Ramos (cell line): ENCODE results near the gene MKX.

Experiments
- in situ Hi-C: fragments of 300-500 bp; cut with MboI; formaldehyde crosslinking; loops from one replicate; pipeline ENCODE4 v1.14.3; 2022; ENCODE audit warnings: low sequenced_read_pairs; ENCODE audit not compliant: unreplicated experiment

The MKX gene

DNA sequence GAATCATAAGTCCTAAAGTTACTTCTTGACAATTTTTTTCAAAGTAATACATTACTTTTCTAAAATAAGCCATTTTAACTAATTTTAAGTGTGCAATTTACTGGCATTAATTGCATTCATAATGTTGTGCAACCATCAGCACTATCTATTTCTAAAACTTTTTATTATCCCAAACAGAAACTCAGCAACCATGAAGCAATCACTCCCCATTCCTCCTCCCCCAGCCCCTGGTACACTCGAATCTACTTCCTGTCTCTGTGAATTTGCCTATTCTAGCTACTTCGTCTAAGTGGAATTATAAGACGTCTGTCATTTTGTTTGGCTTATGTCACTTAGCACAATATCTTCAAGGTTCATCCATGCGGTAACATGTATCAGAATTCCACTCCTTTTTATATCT lies 84.9 kb downstream of the MKX start:
- in situ Hi-C loops = no loop called here

DNA sequence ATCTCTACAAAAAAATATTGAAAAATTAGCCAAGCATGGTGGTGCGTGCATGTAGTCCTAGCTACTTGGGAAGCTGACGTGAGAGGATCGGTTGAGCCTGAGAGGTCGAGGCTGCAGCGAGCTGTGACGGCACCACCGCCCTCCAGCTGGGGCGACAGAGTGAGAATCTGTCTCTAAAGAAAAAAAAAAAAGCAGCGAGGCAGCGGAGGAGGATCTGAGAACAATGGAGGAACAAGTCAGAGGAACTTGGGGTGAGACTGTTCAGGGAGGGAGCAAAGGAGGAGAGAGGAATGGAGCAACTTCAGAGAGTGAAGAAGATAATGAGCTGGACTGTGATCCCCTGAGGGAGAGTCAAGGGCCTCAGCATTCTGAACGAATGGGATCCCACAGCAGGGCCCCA lies 85.4 kb downstream of the MKX start:
- in situ Hi-C loops = no loop called here

DNA sequence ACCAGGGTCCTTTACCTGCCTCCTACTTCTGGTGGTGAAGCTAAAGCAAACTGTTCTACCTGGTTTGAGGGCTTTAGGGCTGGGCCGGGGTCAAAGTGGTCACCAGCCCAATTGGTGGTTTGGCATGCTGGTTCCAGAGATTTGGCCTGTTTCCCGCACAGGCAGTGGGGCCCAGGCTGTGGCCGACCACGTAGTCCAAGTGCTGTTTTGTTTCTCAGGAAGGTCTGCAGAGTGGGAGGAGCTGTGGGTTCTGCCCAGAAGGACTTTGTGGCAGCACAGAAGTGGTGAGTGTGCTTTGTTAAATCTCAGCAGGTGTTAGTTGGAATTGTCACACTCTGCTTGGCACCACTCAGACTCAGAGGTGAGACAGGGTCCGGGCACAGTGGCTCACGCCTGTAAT lies 85.8 kb downstream of the MKX start:
- in situ Hi-C loops = loop anchor here (10.0 kb wide), 2 partner anchors 215 to 285 kb away; no protein-coding TSS in a partner anchor

DNA sequence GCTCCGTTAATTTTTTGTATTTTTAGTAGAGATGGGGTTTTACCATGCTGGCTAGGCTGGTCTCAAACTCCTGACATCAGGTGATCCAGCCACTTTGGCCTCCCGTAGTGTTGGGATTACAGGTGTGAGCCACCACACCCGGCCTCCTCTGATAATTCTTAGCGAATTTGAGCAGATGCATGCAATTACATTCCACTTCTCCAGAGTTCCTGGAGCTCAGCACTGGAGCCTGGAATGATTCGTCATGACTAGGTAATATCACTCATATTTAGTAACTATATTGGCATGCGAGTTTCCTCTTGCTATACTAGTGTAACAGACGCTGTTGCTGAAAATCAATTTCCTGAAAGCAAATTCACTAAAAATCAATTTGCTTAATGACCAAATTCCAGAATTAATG lies 86.8 kb downstream of the MKX start:
- in situ Hi-C loops = loop anchor here (10.0 kb wide), 2 partner anchors 214 to 284 kb away; no protein-coding TSS in a partner anchor

DNA sequence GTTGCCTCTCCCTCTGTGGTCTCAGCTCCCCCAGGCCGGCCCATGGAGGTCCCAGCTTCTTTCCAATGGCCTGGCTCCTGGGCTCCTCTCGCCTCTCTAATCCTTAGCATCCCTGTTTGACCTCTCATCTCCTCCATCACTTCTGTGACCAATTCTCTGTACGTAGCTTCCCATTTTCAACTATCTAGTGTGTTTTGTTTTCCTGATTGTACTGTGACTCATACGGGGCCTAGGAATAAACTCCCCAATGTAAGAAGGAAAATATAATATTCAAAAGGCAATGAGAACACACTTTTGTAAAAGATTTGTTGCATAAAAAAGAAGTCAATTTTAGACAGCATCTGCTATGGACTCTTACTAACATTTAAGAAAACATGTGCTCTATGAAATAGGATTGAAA lies 90.3 kb downstream of the MKX start:
- in situ Hi-C loops = loop anchor here (10.0 kb wide), 2 partner anchors 210 to 280 kb away; no protein-coding TSS in a partner anchor

DNA sequence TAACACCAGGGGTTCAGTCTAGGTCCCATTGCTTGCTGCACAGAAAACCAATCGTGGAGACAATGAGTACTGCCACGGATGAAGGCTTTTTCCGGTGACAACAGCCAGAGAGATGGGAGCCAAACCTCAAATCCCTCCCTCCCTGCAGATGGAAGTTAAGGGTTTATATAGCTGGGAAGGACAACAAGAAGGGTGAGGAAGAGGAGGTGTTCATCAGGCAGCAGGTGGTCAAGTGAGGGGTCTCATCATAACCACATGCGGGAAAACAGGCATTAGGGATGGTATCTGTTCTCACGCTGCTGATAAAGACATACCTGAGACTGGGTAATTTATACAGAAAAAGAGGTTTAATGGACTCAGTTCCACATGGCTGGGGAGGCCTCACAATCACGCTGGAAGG lies 91.3 kb downstream of the MKX start:
- in situ Hi-C loops = loop anchor here (10.0 kb wide), 2 partner anchors 209 to 279 kb away; no protein-coding TSS in a partner anchor

DNA sequence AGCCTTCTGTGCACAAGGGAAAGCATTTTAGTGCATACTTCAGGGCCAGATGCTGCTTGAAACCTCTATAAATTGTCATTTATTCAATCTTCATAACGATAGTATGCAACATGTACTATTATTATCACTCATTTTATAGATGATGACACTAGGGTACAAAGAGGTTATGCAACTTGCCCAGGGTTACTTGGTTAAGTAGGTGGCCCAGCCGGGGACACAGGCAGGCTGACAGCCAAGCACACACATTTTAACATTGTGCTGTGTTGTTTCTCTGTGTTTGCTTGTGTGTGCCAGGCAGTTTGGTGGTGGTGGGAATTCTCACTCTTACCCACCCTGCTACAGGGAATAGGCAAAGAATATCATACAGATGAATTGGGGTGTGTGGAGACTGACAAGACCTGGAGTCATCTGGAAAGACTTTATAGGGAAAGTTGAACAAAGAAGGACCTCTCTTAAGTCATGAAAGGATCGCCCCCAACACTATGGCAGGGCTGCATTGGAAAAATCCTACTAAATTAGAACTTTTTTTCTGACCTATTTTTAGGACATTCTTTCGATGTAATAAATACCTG lies 98.9 kb downstream of the MKX start:
- in situ Hi-C loops = no loop called here

DNA sequence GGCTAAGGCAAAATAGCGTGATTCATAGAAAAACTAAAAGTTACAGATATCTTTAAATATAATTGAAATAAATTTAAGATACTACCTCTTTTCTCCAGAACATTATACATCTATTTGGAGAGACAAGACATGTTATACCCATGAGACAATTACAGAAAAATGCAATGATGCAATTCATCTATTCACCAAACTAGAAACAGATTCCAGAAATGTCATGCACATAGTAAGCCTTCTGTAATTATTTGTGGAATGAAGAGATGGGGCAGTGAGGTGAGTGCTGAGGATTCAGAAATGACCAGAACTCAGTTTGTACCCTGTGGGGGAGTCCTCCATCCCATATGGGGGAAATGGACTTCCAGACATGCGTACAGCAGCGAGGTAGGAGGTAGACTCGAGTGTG lies 99.4 kb downstream of the MKX start:
- in situ Hi-C loops = no loop called here

DNA sequence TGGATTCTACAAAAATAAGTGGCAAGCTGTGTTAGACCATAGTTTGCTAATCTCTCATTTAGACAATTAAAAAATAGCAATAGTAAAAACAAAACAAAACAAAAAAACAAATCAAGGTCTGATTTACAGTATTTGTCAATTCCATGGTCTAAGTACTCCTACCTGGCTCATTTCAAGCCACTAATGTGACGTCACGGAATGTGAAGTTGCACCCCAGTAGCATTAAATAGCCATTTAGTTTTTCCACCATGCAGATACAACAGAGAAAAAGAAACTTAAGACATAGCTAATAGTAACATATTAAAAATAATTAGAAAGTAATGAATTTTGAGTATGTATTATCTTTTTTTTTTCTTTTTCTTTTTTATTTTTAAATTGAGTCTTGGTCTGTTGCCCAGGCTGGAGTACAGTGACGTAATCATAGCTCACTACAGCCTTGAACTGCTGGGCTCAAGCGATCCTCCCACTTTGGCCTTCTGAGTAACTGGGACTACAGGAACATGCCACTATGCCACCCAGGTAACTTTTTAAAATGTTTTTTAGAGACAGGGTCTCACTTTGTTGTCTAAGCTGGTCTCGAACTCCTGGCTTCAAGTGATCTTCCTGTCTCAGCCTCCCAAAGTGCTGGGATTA lies 101.2 kb downstream of the MKX start:
- in situ Hi-C loops = no loop called here

DNA sequence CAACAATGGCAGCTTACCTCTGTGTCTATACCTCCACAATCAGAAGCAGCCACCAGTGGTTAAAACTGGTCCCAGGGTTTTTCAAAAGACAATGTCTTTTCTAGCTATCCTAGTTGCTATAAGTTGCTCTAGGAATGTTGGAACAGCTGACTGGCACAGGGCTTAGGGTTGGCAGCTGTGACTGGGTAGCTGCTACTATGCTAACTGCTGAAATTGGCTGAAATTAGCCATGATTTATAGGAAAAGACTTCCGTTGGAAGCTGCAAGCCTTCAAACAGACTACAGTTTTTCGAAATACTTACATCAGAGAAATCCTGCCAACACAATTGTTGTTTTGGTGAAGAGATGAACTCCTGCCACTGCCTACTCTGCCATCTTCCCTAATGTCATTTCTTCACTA lies 102.3 kb downstream of the MKX start:
- in situ Hi-C loops = no loop called here

DNA sequence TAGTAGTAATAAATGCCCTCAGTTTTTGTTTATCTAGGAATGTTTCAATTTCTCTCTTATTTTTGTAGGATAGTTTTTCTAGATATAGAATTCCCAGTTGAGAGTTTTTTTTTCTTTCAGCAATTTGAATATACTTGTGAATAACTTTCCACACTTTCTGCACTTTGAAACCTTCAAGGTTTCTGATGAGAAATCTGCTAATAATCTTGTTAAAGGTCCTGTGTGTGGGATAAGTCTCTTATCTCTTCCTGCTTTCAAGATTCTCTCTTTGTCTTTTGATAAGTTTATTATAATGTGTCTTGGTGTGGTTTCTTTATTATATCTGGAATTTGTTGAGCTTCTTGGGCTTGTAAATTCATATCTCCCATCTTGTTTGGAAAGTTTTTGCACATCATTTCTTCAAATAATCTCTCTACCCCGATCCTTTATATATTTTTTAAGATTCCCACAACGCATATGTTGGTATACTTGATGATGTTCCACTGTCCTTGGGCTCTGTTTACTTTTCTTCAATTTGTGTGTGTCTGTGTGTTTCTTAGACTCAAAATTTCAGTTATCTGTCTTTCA lies 103.5 kb downstream of the MKX start:
- in situ Hi-C loops = no loop called here

DNA sequence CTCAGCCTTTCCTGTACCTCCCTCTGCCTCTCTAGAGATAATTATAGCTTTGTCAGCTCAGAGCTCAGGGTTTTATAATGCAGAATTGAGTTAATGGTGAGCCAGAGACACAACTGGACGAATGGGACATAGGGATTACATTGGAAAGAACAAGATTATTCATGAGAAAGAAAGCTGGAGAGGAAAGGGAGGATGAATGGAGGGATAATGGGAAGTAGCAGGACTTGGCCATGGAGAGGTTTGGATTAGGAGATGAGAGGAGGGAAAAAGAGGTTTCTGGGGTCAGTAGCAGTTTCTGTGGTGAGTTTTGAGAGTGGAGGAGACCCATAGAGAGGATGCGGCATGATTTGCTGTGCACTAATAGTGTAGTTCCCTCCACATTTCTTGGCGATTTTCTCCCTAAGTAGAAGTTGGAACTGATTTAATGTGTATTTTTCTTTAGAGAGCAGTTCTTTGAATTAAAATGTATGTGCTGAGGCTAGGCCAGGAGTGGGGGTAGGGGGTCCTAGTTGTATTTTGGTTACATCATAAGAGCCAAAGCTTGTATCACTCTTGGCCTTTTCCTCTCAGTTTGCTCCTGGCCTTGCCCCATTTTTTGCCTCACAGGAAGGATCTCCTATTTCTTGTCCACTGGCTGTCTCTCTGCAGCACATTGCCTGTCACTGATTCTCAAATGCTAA lies 107.4 kb downstream of the MKX start:
- in situ Hi-C loops = no loop called here

DNA sequence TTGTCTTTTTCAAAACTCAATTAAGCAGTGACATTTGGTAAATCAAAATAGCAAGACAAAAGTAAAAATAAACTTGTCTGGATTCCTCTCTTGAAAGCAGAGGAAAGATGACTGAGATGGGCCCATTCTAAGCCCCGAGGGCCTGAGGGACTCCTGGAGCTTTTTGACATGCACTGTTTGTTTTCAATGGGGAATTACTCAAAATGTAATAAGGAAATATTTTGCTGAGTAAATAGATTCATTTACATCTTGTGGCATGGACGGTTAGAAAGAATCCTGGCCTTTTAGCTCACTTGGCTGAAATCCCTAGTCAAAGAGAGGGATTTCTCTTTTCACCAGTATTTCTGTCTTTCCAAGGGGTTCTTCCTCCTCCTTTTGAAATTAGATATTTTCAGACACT lies 108.0 kb downstream of the MKX start:
- in situ Hi-C loops = no loop called here

DNA sequence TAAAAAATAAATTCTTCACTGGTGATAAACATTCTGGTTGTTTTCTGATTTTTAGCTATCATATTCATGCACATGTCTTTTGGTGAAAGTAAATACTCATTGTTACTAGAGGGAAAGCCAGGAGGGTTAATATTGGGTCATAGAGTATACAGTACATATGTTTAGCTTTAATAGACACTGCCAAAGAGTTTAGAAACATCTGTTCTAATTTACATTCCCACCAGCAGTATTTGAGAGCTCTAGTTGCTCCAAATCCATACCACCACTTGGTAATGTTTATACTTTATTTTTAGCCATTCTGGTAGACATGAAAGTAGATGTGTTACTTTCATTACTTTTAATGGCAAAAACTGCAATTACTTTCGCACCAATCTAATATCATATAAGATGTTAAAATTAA lies 108.8 kb downstream of the MKX start:
- in situ Hi-C loops = no loop called here

DNA sequence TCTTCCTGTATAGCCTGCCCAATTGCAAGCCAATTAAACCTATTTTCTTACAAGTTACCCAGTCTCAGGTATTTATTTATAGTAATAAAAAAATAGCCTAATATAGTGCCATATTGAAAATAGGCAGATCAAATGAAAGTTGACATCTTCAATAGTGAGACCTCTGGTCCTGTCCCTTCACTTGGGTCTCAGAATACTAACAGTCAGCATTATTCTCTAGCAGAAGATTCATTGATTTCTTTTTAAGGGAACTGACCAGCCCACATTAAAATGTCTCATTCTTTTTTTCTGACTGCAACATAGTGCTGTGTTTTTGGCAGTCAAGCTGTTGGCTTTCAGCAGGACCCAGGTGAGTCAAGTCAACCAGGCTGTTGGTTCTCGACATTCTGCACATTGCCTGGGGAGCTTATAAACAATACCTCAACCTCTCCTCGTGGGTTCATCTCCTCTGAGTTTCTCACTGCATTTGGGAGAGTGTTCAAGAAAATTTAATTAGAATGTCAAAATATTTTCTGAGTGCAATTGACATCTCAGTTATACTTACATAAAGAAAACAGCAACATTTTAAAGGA lies 109.8 kb downstream of the MKX start:
- in situ Hi-C loops = no loop called here

DNA sequence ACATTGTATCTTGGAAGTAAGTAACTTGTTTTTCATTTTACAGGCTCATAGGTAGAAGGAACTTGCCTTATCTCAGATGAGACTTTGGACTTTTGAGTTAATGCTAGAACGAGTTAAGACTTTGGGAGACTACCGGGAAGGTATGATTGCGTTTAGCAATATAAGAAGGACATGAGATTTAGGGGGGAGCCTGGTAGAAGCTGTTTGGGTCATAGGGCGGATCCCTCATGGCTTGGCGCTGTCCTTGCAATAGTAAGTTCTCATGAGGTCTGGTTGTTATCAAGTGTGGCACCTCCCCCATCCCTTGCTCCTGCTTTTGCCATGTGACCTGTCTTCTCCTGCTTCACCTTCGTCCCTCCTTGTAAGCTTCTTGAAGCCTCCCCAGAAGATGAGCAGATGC lies 110.3 kb downstream of the MKX start:
- in situ Hi-C loops = no loop called here

DNA sequence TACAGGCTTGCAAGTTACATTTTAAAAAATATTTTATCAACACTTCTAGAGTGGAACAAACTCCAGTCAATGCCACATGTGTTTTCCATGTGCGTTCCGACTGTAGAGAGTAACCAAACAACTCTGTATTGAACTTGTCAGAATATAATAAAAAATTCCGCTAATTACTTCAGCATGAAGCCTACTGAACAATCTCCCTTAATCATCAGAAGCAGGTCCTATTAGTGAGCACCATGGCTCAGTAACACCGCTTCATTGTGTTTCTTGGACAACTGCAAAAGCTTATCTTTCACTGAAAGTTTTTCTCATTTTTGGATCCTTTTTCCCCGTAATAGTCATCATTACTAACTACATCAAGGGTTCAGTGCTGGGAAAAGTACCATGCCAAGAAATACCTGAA lies 117.0 kb downstream of the MKX start:
- in situ Hi-C loops = no loop called here

DNA sequence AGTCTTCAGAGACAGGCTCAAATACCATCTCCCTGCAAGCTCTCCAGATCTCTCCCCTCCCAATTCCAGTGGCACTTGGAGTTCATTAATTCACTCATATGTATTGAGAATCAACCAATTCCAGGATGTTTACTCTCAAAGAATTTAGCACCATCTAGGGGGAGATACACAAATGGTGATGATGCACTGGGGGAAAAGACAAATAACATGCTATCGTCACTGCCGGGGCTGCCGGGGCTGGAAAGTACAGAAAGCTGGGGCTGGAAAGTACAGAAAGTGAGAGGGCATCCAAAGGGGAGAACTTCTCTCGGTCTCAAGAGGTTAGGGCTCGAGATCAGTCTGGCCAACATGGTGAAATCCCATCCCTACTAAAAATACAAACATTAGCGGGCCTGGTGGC lies 118.7 kb downstream of the MKX start:
- in situ Hi-C loops = no loop called here

DNA sequence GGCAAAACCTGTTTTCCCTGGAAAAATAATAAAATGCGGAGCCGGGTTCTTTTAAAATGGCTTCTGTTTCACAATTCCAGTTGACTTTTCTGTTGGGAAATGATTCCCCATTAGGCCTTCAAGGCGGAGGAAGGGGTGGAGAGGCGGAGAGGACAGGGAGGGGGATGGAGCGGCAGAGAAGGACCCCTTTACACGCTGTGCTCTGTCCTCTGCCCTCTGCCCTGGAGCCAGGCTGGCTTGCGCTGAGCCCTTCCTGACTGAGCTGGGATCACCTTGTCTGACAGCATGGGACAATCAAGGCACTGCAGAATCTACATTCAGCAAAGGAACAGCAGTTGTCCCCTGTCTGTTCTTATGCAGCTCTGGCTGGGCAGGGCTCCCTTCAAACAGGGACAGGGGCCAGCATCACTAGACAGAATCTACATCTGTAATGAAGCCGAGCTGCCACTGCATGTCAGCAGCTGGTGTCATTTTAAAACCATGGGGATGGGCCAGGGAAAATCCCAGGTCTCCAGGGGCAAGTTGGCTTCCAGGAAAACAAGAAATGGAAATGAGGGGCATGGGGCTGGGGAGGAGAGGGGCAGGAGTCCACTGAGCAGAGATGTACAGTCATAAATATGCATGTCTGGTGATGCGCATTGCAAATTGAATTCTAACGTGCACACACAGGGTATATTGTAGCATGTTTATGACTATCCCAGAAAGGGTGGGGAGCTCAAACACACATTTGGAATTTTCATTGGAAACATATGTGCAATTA lies 120.0 kb downstream of the MKX start:
- in situ Hi-C loops = no loop called here

DNA sequence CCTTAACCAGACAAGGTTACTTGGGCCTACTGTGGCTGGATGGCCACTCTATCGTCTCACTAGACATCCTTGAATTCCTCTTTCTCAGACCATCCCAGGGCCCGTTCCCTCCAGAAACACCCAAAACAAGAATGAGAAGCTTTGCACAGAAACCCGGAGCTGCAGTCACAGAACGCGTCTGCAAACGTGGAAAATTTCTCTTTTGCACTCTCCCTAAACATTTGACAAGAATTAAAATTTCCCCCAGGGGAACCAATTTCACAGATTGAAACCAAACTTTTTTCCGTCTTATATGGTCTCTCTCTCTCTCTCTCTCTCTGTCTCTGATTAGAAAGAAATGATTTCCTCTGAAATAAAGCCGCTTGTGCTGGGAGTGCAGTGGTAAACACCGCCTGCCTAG lies 120.7 kb downstream of the MKX start:
- in situ Hi-C loops = no loop called here
